Endometrial microvascular endothelial cells (primary cell): ENCODE data around the gene SESTD1. TPM values are rescaled to one million over a fixed set of nuclear protein-coding genes. Genes with fewer than 3 reads are reported as not detected.
"Not testable (repeated sequence)": the region's sequence is repeated elsewhere in the genome, so short reads cannot be mapped to it uniquely, and the experiment has no call there.

Source experiments
- in situ Hi-C: cut with HindIII; loops from 2 replicates; pipeline ENCODE4 v1.10.0; 2017; ENCODE audit warnings: low sequenced_read_pairs, low pct_unique_long_range_greater_than_20kb; ENCODE audit errors: inconsistent ontology term
- total RNA-seq: library from RNA; depleted of rRNA; stranded (reverse); fragments of >200 nt; gene quantifications from one replicate; pipeline ENCODE4 v1.2.3, GENCODE V29; 2015; ENCODE audit errors: inconsistent ontology term

The SESTD1 gene
- total RNA-seq, 1 donor from 2014 or later = 8.5 TPM

DNA sequence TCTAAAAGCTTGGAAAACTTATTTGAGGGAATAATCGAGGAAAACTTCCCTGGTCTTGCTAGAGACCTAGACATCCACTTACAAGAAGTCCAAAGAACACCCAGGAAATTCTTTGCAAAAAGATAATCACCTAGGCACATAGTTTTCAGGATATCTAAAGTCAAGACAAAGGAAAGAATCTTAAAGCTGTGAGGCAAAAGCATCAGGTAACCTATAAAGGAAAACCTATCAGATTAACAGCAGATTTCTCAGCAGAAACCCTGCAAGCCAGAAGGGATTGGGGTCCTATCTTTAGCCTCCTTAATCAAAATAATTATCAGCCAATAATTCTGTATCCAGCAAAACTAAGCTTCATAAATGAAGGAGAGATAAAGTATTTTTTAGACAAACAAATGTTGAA is 56.4 kb downstream of the SESTD1 start:
- in situ Hi-C loops = not testable (repeated sequence)

DNA sequence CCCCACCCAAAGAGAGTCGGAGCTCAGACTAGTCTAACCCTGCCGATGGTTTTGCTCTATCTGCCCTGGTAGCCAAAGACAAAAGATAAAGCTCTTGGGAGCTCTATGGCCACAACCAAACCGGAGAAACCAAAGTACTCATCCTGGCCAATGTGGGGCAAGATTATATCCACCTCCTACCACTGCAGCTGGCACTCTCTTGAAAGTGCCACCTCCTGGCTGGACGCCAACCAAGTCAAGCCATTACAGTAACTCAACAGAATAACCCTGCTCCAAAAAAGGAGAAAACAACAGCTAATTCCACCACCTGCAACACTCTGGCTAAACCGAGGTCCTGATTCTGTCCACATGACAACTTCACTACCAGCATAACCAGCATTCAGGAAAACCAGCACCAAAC is 57.6 kb downstream of the SESTD1 start:
- in situ Hi-C loops = no loop called here

DNA sequence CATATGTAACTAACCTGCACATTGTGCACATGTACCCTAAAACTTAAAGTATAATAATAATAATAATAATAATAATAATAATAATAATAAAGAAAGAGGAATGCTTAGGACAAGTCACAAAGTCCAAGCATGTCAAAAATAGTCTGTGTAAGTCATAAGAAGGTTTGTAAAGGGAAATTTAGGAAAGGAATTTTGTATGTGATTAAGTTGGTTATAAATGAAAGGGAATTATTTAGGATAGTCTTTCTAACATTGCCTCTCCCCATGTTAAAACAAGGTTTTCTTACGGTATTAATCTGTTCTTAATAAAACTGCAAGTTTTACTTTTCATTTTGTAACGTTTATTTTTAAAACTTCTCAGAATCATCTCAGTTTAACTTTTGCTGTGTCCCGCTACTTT is 62.8 kb downstream of the SESTD1 start:
- in situ Hi-C loops = no loop called here

DNA sequence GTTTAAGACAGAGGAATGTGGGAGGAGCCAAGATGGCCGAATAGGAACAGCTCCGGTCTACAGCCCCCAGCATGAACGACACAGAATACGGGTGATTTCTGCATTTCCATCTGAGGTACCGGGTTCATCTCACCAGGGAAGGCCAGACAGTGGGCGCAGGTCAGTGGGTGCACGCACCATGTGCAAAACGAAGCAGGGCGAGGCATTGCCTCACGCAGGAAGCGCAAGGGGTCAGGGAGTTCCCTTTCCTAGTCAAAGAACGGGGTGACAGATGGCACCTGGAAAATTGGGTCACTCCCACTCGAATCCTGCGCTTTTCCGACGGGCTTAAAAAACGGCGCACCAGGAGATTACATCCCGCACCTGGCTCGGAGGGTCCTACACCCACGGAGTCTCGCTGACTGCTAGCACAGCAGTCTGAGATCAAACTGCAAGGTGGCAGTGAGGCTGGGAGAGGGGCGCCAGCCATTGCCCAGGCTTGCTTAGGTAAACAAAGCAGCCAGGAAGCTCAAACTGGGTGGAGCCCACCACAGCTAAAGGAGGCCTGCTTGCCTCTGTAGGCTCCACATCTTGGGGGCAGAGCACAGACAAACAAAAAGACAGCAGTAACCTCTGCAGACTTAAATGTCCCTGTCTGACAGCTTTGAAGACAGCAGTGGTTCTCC is 68.6 kb downstream of the SESTD1 start:
- in situ Hi-C loops = not testable (repeated sequence)

DNA sequence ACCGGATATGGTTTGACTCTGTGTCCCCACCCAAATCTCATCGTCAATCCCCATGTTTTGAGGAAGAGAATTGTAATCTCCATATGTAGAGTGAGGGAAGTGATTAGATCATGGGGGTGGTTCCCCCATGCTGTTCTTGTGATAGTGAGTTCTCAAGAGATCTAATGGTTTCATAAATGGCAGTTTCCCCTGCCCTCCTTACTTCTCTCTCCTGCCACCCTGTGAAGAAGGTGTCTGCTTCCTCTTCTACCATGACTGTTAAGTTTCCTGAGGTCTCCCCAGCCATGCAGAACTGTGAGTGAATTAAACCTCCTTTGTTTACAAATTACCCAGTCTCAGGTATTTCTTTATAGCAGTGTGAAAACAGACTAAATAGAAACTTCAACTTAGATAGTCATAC is 69.5 kb downstream of the SESTD1 start:
- in situ Hi-C loops = no loop called here

DNA sequence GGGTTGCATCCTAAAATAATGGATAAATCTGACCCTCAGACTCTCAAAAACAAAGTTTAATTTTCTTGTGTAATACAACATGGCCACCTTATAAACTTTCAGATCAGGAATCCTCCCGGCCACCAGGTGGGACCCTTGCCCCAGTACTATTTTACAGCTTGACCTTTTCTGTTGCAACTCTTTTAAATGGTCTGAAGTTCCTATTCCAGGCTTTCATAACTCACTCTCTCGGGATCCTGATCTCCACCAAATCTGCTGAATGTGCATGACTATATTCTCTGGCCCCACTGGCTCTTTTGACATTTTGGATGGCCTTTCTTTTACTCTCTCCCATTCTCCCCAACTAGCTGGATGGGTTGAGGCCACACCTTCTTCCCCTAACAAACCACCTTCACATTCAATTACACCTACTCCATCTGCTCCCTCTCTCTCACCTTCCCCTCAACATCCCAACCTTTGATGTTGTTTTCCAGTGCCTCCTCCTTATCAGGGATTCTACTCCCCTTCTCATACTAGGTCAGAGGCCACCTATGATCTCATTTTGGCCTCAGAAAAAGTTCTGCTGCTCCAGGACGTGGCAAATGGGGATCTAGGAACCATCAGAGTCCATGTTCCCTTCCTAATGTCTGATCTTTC is 70.8 kb downstream of the SESTD1 start:
- in situ Hi-C loops = no loop called here

DNA sequence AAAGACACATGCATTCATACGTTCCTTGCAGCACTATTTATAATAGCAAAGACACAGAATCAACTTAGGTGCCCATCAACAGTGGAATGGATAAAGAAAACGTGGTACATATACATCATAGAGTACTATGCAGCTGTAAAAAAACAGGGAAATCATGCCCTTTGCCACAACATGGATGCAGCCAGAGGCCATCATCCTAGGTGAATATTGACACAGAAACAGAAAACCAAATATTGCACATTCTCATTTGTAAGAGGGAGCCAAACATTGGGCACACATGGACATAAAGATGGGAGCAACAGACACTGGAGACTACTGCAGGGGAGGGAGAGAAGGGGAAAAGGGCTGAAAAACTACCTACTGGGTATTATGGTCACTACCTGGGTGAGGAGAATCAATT is 73.5 kb downstream of the SESTD1 start:
- in situ Hi-C loops = no loop called here

DNA sequence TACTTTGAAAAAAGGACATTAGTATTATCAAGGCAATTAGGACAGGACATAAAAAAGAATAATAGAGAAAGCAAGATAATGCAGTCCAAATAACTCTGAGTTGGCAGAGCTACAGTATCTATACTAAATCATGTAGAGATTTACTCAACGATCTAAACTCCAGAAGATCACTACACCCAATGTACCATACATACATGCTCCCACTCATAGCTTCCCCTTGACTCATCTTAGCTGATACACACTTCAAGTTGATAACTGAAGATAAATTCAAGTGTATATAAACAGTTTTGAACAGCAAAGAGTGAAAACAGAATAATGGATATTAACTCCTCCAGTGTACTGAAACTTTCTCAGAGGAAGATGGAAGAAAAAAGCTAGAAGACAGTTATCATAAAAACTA is 78.5 kb downstream of the SESTD1 start:
- in situ Hi-C loops = no loop called here

DNA sequence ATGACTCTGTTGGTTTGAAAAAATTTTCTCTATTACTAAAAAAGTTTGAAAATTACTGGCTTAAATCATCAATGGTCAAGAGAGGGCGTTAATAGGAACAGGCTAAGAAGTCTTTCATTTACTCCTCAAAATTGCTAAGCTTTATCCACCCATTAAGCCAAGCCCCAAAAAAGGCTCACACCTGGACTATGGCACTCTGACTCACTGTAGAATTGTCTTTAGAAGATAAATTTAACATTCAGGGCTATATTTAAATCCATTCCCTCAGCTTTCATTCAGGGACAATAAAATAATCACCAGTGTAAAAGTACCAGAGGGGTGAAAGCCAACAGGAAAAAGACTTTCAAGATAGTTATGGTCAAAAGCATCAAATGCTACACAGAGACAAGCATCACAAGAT is 80.0 kb downstream of the SESTD1 start:
- in situ Hi-C loops = no loop called here

DNA sequence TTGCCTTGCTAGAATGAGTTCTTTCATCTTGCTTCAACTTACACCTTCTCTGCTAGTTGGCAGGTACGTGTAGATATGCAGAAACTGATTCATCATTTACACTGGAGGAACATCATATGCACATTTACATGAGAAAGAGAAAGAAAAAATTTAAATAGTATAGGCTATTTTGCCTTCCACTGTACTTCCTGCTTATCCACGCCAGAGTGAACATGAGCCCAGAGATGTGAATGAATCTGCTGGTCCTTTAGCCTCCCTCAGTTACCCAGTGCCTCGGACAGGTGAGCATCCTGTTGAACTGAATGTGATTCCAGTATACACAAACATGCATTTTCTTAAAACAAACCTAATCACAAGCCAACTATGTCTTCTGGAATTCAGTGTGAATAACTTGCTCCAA is 83.6 kb downstream of the SESTD1 start:
- in situ Hi-C loops = no loop called here

DNA sequence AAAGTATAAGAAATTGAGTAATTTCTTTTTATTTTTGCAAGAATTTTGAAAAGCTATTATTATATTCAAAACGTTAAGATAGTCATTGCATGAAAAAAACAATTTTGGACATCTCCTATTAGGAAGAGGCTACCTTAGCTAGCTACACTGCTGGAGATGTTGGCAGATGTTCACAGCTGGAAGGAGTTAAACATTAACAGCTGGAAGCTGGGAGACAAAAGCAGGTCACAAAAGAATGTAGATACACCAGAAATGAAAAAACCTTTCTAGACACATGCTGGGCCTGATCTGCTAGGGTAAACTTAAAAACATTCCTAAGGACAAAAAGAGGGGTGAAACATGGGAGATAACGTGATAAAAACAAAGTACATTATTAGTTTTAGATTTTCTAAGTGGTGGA is 84.4 kb downstream of the SESTD1 start:
- in situ Hi-C loops = no loop called here

DNA sequence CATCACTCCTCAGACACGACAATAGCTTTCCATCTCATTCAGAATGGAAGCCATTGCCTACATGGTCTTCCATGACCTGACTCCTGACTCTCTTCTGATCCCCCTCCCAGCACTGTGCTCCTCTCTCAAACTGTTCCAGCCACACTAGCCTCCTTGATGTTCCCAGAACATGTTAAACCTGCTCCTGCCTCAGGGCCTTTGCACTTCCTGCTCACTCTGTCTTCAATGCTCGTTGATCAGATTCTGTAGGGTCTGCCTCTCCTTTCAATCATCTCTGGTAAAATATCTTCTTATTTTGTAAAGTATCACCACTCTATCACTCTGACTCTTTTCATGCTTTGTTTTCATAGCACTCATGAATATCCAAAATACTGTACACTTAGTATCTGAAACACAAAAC is 84.9 kb downstream of the SESTD1 start:
- in situ Hi-C loops = no loop called here

DNA sequence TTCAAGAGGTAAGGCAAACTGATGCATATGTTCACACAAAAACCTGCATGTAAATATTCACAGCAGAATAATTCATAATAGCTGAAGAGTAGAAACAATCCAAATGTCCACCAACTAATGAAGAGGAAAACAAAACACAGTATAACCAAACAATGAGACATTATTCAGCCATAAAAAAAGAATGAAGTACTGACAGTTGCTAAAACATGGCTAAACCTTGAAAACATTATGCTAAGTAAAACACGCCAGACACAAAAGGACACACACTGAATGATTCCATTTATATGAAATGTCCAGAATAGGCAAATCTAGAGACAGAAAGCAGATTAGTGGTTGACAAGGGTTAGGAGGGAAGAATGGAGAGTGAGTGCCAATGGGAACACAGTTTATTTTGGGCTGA is 86.9 kb downstream of the SESTD1 start:
- in situ Hi-C loops = no loop called here

DNA sequence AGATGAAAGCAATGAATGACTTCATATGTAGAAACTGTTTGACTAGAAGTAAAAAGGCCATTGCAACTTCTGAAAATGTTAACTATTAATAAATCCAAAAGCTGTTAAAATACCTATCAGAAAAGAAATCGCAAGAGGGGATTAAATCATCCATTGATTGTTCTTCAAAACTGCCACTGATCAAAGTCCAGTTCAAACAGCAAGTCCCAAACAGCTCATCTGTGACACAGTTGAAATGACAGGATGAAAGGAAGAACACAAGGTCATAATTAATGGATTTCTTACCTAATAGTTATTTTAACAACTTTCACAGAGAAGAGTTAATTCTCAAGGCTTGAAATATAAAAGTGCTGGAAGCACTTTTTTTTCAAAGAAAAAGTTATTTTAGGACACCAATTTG is 90.4 kb downstream of the SESTD1 start:
- in situ Hi-C loops = no loop called here

DNA sequence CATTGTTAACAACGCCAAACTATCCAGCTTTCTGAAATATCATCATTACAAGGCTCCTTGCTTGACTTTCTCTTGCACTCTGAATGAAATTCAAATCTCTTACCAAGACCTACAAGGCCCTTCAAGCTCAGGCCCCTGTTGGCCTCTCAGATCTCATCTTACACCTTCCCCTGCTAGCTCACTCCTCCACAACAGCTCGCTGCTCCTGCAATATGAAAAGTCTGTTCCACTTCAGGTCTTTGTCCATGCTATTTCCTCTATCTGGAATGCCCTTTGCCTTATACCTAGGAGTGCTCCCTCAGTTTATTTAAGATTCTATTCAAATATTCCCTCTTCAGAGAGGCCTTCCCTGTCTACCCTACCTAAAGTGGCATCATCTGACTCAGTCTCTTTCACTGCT is 91.7 kb downstream of the SESTD1 start:
- in situ Hi-C loops = no loop called here

DNA sequence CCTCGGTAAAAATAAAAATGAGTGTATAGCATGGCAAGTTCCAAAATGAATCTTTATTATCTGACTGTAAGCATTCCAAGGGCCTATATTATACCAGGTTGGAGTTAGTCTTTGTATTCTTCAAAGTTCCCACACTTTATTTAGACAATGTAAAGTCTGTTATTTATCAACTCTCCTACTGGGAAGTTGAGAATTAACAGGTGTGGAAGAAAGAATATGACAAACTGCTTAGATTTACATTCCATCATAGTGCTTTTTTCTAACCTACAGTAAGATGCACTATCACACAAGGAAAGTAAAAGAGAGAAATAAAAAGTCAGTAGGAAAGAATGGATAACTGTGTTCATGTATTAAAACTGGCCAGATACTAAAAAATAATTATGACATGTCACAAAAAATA is 93.3 kb downstream of the SESTD1 start:
- in situ Hi-C loops = no loop called here

DNA sequence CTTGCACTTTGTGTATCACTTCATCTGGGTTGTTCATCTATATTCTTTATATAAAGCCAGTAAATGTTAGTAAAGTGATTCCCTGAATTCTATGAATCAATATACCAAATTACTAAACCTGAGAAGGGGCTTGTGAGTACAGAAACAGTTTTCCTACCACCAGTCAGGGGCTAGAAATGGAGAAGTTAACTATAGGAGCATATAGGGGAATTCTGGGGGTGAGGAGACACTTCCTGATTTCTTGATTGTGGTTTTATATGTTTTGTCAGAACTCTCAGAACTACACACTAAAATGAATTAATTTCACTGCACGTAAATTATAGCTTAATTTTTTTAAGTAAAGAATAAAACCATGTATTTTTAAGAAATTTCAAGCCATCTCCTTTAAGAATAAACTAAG is 93.7 kb downstream of the SESTD1 start:
- in situ Hi-C loops = no loop called here

DNA sequence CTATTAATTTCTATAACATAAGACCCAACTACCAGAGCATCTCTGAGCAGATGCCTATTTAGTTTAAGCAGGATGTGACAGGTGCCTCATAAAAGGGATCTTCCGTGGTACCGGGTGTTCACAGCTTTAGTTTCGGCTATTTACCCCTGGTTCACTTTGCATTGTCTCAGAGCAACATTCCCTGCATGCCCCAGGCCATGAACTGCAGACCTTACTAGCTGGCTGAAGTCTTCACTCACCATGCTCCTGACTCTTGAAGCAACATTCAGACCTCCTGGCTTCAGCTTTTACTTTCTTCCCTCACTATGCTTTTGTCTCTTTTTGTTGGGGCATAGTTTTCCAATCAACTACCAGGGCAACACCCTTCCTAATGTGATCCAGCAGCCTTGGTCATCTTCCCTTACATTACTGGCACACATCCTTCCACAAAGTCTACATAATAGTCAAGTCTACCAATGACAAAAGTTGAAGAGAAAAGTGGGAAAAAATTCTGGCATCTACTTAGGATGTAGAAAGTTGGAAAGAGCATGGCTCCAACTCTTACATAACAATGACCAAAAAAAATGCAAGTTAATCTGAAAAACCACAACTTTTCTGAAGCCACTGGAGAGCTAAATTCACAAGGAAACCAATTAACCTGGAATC is 99.2 kb downstream of the SESTD1 start:
- in situ Hi-C loops = no loop called here

DNA sequence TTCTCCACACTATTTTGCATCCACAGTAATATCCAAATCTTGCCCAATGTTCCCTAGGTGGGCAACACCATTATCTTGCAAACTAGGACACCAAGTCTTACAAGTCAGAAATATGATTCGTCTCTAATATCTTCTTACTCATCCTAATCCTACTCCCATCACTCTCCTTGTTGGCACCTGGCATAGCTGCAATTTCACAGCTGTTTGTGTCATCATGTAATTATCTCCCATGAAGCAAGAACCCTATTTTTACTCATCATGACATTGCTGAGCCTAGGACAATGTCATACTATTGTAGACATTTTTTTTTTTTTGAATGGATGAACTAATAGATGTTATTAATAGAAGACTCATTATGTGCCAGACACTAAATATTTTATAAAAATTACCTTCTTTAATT is 123.4 kb downstream of the SESTD1 start:
- in situ Hi-C loops = no loop called here

DNA sequence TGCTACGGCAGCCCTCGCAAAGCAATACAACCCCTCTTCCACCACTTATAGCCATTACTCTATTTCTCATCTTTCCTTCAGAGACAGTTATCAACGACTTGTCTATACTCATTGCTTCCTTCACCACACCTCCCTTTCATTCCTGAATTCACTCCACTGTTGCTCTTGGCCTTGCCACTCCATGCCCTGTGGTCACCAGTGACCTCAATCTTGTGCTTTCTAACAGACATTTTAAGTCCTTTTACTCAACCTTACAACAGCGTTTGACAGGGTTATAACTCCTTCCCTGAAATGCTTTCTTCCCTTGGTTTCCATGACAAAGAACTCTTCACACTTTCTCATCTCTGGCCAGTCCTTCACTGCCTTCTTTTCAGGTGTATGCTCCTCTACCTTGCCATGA is 124.1 kb downstream of the SESTD1 start:
- in situ Hi-C loops = no loop called here

DNA sequence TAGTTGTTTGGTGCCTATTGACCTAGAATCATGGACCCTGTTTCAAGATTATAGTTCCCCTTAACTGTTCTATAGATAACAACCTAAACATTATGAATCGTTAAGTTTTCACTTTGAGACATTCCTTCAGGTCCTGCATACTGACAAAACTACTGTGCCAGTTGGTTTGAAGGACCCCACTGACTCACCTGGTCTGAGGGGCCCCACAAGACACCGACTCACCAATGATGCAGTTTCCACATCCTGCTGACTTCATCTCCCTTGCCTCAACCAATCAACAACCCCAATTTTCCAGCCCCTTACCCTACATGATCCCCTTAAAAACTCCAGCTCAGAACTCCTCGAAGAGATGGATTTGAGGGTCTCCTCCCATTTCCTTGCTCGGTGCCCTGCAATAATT is 125.1 kb downstream of the SESTD1 start:
- in situ Hi-C loops = no loop called here
